ENCODE results near the gene CXorf65.

CXorf65 gene

GRCh38 chrX:71106427-71106826 lies at the start of gene CXorf65:
Gene CXorf65, minus strand, starts transcription at chrX:71106740. Its CDS starts 184 bp downstream, at chrX:71106556.
- no peak for ATAC-seq (replicated peaks)
- peak within 1 kb of the TSS; percentile 15 for H3K27ac Mint-ChIP-seq
- H3K36me3 Mint-ChIP-seq: peaks cover 47% of the 10 kb centered on the region in 2 donors
- H3K27me3 Mint-ChIP-seq: peaks cover 0 to 4% of the 10 kb centered on the region in 2 donors
- no peak for DNase-seq
- H3K4me3 Mint-ChIP-seq: peak within 1 kb of the TSS; percentile 83 to 93
- H3K9me3 Mint-ChIP-seq: peaks cover 0 to 3% of the 10 kb centered on the region in 2 donors
- peaks cover 38 to 70% of the 10 kb centered on the region in 2 donors for H3K4me1 Mint-ChIP-seq

DNA sequence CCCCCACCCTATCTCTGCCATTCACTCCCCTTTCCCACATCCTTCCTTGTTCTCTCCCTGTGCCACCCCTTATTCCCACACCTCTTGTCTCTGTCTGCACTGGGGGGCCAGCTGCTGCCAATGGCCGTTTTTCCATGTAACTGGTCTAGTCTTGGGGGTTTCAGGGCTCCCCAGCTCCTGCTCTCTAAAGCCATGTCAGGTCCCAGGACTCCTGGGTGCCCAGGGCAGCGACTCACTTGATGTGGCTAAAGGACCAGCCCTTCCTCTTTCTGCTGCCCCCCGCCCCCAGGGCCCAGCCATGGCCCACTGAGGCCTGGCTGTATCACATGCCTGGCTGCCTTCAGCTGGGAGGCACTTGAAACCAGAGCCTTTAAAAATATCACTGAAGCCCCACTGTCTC lies 48.1 kb upstream of the CXorf65 start:
- Mint-ChIP-seq H3K9me3 (no peaks in the 10 kb centered on the region), H3K4me1 (peaks cover 7 to 14% of the 10 kb centered on the region in 2 donors), H3K27ac (no peak overlapping the region), H3K27me3 (peaks cover 0 to 4% of the 10 kb centered on the region in 2 donors), H3K4me3 (no peak overlapping the region), H3K36me3 (peaks cover 0 to 5% of the 10 kb centered on the region in 2 donors)
- DNase-seq (no peak), ATAC-seq (replicated peaks) (no peak)

- DNase-seq: no peak
- no peaks in the 10 kb centered on the region for H3K9me3 Mint-ChIP-seq
- peaks cover 0 to 5% of the 10 kb centered on the region in 2 donors for H3K36me3 Mint-ChIP-seq
- no peak for ATAC-seq (replicated peaks)
- H3K4me1 Mint-ChIP-seq: peaks cover 7 to 14% of the 10 kb centered on the region in 2 donors
- no peak overlapping the region for H3K4me3 Mint-ChIP-seq
- H3K27me3 Mint-ChIP-seq: peaks cover 0 to 4% of the 10 kb centered on the region in 2 donors
- H3K27ac Mint-ChIP-seq: no peak overlapping the region
Measured at GRCh38 chrX:71154196-71154595, 47.7 kb upstream of the CXorf65 start.

- Mint-ChIP-seq H3K4me3 (no peak overlapping the region), H3K27me3 (peaks cover 0 to 4% of the 10 kb centered on the region in 2 donors), H3K9me3 (no peaks in the 10 kb centered on the region), H3K27ac (no peak overlapping the region), H3K4me1 (peaks cover 9 to 16% of the 10 kb centered on the region in 2 donors), H3K36me3 (peaks cover 0 to 2% of the 10 kb centered on the region in 2 donors)
- no peak for ATAC-seq (replicated peaks)
- no peak for DNase-seq
Measured at GRCh38 chrX:71151366-71151765, 44.8 kb upstream of the CXorf65 start.

DNA sequence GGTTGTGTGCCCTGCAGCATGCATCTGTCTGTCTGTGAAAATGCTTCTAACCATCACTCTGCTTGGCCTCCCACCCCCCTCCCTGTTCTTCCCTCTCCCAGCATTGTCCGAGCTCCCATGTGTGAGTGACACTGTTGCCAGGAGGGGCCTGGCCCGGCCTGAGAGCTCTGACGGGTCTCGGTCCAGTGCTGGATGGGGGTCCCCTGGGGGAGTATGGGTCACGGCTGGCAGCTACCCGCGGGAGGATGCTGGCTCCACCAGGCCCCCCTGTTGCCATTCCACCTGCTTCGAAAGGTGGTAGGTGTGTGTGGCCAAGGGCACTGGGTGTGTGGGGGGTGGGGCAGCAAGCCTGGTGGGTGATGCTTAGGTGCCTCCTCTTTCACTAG lies 41.7 kb upstream of the CXorf65 start:
- Mint-ChIP-seq H3K27ac (no peak overlapping the region), H3K9me3 (no peaks in the 10 kb centered on the region), H3K27me3 (no peaks in the 10 kb centered on the region), H3K36me3 (peaks cover 0 to under 1% of the 10 kb centered on the region in 2 donors), H3K4me1 (peaks cover 13 to 19% of the 10 kb centered on the region in 2 donors), H3K4me3 (no peak overlapping the region)
- DNase-seq: no peak
- no peak for ATAC-seq (replicated peaks)

DNA sequence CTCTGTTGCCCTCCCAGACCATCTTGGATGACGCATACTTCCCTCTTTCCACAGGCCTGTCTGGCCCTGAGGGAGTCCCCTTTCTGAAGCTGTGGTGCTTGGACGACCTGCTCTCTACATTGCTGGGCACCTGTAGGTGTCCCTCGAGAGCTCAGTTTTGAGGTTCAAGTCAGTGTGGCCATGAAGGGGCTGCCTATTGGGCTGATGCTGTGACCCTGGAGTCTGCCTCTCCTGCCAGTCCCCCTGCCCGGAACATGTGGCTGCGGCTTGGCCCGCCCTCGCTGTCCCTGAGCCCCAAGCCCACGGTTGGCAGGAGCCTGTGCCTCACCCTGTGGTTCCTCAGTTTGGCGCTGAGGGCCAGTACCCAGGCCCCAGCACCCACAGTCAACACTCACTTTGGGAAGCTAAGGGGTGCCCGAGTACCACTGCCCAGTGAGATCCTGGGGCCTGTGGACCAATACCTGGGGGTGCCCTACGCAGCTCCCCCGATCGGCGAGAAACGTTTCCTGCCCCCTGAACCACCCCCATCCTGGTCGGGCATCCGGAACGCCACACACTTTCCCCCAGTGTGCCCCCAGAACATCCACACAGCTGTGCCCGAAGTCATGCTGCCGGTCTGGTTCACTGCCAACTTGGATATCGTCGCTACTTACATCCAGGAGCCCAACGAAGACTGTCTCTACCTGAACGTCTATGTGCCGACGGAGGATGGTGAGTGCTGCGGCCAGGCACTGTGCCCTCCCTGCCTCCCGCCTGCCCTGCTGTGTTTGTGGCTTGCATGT lies 41.1 kb upstream of the CXorf65 start:
- H3K27ac Mint-ChIP-seq: peak overlapping the region; percentile 21
- peaks cover 13 to 19% of the 10 kb centered on the region in 2 donors for H3K4me1 Mint-ChIP-seq
- peaks cover 0 to 3% of the 10 kb centered on the region in 2 donors for H3K36me3 Mint-ChIP-seq
- no peaks in the 10 kb centered on the region for H3K27me3 Mint-ChIP-seq
- no peak overlapping the region for H3K4me3 Mint-ChIP-seq
- no peaks in the 10 kb centered on the region for H3K9me3 Mint-ChIP-seq
- DNase-seq (no peak), ATAC-seq (replicated peaks) (peak in 1 of 2 donors; percentile 35)

GRCh38 chrX:71144651-71145050 lies 38.1 kb upstream of the CXorf65 start, which contains the start of gene NLGN3:
Gene NLGN3, plus strand, starts transcription at chrX:71144841. Its CDS starts 2,909 bp downstream, at chrX:71147750.
- H3K27ac Mint-ChIP-seq: peak within 1 kb of the TSS; percentile 71
- peaks cover 13 to 19% of the 10 kb centered on the region in 2 donors for H3K4me1 Mint-ChIP-seq
- peaks cover 0 to 4% of the 10 kb centered on the region in 2 donors for H3K36me3 Mint-ChIP-seq
- no peaks in the 10 kb centered on the region for H3K27me3 Mint-ChIP-seq
- no peak for DNase-seq
- H3K9me3 Mint-ChIP-seq: no peaks in the 10 kb centered on the region
- no peak for ATAC-seq (replicated peaks)
- H3K4me3 Mint-ChIP-seq: peak within 1 kb of the TSS; percentile 19 to 61

GRCh38 chrX:71143508-71143907 lies 37.0 kb upstream of the CXorf65 start:
- Mint-ChIP-seq H3K9me3 (no peaks in the 10 kb centered on the region), H3K36me3 (peaks cover 7 to 9% of the 10 kb centered on the region in 2 donors), H3K4me3 (no peak overlapping the region), H3K27me3 (no peaks in the 10 kb centered on the region), H3K27ac (no peak overlapping the region), H3K4me1 (peaks cover 13 to 19% of the 10 kb centered on the region in 2 donors)
- ATAC-seq (replicated peaks) (no peak), DNase-seq (no peak)

DNA sequence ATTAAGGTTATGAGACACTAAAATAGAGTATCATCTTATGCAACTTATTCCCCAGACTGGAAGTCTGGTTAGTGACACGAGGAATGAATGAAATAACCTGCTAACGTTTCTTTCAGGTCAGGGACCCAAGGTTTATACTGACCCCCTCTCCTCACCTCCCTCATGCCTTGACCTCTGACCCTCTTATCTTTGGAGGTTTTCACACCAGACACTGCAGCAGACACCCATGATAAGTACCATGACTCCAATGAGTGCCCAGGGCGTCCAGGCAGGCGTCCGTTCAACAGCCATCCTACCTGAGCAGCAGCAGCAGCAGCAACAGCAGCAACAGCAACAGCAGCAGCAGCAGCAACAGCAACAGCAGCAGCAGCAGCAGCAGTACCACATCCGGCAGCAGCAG lies 33.9 kb upstream of the CXorf65 start:
- Mint-ChIP-seq H3K27me3 (no peaks in the 10 kb centered on the region), H3K4me1 (peaks cover 7 to 12% of the 10 kb centered on the region in 2 donors), H3K9me3 (no peaks in the 10 kb centered on the region), H3K27ac (no peak overlapping the region), H3K36me3 (peaks cover 20 to 28% of the 10 kb centered on the region in 2 donors), H3K4me3 (no peak overlapping the region)
- no peak for DNase-seq
- no peak for ATAC-seq (replicated peaks)

DNA sequence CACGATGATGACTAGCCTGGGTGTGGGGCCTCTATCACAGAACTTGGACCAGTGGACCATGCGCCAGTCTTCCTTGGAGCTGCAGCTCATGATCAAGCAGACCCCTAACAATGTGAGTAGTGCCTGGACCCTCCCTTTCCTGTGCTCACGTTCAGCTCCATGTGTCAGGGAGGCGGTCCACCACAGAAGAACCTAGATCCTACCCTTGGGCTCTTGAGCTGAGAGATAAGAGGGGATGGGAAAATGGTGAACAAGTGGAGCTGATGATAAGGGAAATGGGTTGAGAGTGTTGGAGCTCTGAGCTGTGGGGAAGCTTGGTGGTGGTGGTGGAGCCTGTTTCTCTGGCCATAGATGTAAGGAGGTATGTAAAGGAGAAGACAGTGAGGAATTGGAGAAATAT lies 25.0 kb upstream of the CXorf65 start:
- Mint-ChIP-seq H3K9me3 (no peaks in the 10 kb centered on the region), H3K27ac (no peak overlapping the region), H3K36me3 (peaks cover 43 to 44% of the 10 kb centered on the region in 2 donors), H3K27me3 (no peaks in the 10 kb centered on the region), H3K4me1 (peaks cover 12 to 13% of the 10 kb centered on the region in 2 donors), H3K4me3 (no peak overlapping the region)
- DNase-seq: no peak
- no peak for ATAC-seq (replicated peaks)

GRCh38 chrX:71128915-71129765 lies 22.6 kb upstream of the CXorf65 start:
- H3K27ac Mint-ChIP-seq: peak overlapping the region; percentile 70
- peaks cover 41 to 44% of the 10 kb centered on the region in 2 donors for H3K36me3 Mint-ChIP-seq
- peak; percentile 48 for DNase-seq
- H3K4me3 Mint-ChIP-seq: no peak overlapping the region
- peaks cover 0 to 5% of the 10 kb centered on the region in 2 donors for H3K27me3 Mint-ChIP-seq
- H3K4me1 Mint-ChIP-seq: peaks cover 18 to 20% of the 10 kb centered on the region in 2 donors
- peak; percentile 83 to 92 for ATAC-seq (replicated peaks)
- H3K9me3 Mint-ChIP-seq: no peaks in the 10 kb centered on the region

DNA sequence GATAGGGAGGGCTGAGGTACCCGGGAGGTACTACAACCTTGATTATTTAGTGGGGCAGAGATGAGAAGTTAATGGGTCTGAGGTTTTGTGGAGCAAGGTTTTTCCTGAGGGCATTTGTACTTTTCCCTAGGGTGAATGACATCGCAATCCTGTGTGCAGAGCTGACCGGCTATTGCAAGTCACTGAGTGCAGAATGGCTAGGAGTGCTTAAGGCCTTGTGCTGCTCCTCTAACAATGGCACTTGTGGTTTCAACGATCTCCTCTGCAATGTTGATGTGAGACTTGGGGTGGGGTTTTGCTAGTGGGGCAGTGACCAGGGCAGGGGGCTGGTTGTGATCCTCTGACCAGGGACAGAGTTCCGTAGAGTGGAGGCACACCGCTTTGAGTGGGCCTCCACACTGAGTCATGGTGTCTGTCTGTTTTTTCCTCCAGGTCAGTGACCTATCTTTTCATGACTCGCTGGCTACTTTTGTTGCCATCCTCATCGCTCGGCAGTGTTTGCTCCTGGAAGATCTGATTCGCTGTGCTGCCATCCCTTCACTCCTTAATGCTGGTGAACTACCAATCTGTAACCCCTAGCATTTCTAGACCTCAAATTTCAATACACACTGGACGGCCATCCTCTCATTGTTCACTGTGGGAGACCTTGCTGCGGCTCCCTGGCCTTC lies 21.8 kb upstream of the CXorf65 start:
- Mint-ChIP-seq H3K36me3 (peaks cover 43 to 47% of the 10 kb centered on the region in 2 donors), H3K9me3 (no peaks in the 10 kb centered on the region), H3K4me3 (no peak overlapping the region), H3K27ac (peak overlapping the region; percentile 0), H3K4me1 (peaks cover 18 to 20% of the 10 kb centered on the region in 2 donors), H3K27me3 (peaks cover 0 to 5% of the 10 kb centered on the region in 2 donors)
- ATAC-seq (replicated peaks) (no peak), DNase-seq (no peak)

GRCh38 chrX:71118985-71119535 lies 12.5 kb upstream of the CXorf65 start:
- H3K27ac Mint-ChIP-seq: peak overlapping the region; percentile 97
- peak overlapping the region; percentile 89 to 93 for H3K4me3 Mint-ChIP-seq
- H3K9me3 Mint-ChIP-seq: no peaks in the 10 kb centered on the region
- DNase-seq: no peak
- peaks cover 8 to 14% of the 10 kb centered on the region in 2 donors for H3K36me3 Mint-ChIP-seq
- ATAC-seq (replicated peaks): peak; percentile 28 to 41
- H3K27me3 Mint-ChIP-seq: no peaks in the 10 kb centered on the region
- peaks cover 5 to 8% of the 10 kb centered on the region in 2 donors for H3K4me1 Mint-ChIP-seq

All from stimulated activated naive B cell treated with anti-CD40 and anti-IgM and Interleukin-4, amounts not matched to agents 10 μg/mL and 1 μg/mL and 100 μg/mL, for 72 hours (primary cell).